PC-9 (cell line): ENCODE results near the gene TEPSIN.

ENCODE experiments used
- CTCF ChIP-seq: fragments of 200-600 bp; sonication (generic); conservative IDR thresholded peaks from 2 replicates; pipeline ENCODE4 v1.6.1; 2017; ENCODE audit warnings: mixed run types, antibody characterized with exemption, mild to moderate bottlenecking, moderate library complexity
- EZH2 ChIP-seq: fragments of 200-600 bp; sonication (generic); IDR thresholded peaks from 2 replicates; pipeline ENCODE4 v1.8.0; 2017; ENCODE audit warnings: antibody characterized with exemption, low read depth

GRCh38 chr17:81245665-81246342, 6.9 kb upstream of the TEPSIN start:
- TF ChIP-seq CTCF (no peak), EZH2 (no peak)
